ENCODE results near the gene RNF114.

The RNF114 gene

GRCh38 chr20:49904440-49905214, 31.6 kb upstream of the RNF114 start:
- DNase-seq = no peak

GRCh38 chr20:49905415-49906091, 30.6 kb upstream of the RNF114 start:
- no peak for DNase-seq

- no peak for DNase-seq
Measured at GRCh38 chr20:49906101-49906604, 30.0 kb upstream of the RNF114 start.

GRCh38 chr20:49906615-49907154, 29.5 kb upstream of the RNF114 start:
- DNase-seq = no peak

- no peak for DNase-seq
Measured at GRCh38 chr20:49907405-49908257, 28.6 kb upstream of the RNF114 start.

GRCh38 chr20:49908258-49908565, 28.0 kb upstream of the RNF114 start:
- no peak for DNase-seq

- no peak for DNase-seq
Measured at GRCh38 chr20:49909499-49910339, 26.5 kb upstream of the RNF114 start.

GRCh38 chr20:49910340-49910706, 25.9 kb upstream of the RNF114 start:
- DNase-seq = no peak

- DNase-seq = no peak
Measured at GRCh38 chr20:49913399-49914047, 22.7 kb upstream of the RNF114 start.

- DNase-seq = no peak
Measured at GRCh38 chr20:49914310-49915117, 21.7 kb upstream of the RNF114 start.

- no peak for DNase-seq
Measured at GRCh38 chr20:49915118-49915379, 21.1 kb upstream of the RNF114 start.

- peak; percentile 93 for DNase-seq
Measured at GRCh38 chr20:49915380-49916145, 20.6 kb upstream of the RNF114 start, which contains the start of gene SPATA2. TSS of gene SPATA2 (minus strand) at chr20:49915529. CDS start at chr20:49908490, 7,039 bp downstream.

GRCh38 chr20:49916146-49917002, 19.8 kb upstream of the RNF114 start:
- no peak for DNase-seq

GRCh38 chr20:49918446-49918845, 17.8 kb upstream of the RNF114 start:
- DNase-seq = no peak

- no peak for DNase-seq
Measured at GRCh38 chr20:49919009-49919408, 17.2 kb upstream of the RNF114 start.

GRCh38 chr20:49919461-49919860, 16.7 kb upstream of the RNF114 start:
- DNase-seq = no peak

GRCh38 chr20:49924247-49924646, 11.9 kb upstream of the RNF114 start:
- DNase-seq = no peak

GRCh38 chr20:49925901-49926454, 10.2 kb upstream of the RNF114 start:
- DNase-seq = no peak
